Measurements from ENCODE around the gene TCF7L1. TPM values are rescaled to one million over a fixed set of nuclear protein-coding genes. Genes with fewer than 3 reads are reported as not detected.
A peak's percentile ranks its signal among the peaks of the same experiment; 100 is the strongest.
"Not testable (repeated sequence)": the region's sequence is repeated elsewhere in the genome, so short reads cannot be mapped to it uniquely, and the experiment has no call there.

The TCF7L1 gene
- total RNA-seq, 1 donor from 2014 or later: 9.3 TPM

DNA sequence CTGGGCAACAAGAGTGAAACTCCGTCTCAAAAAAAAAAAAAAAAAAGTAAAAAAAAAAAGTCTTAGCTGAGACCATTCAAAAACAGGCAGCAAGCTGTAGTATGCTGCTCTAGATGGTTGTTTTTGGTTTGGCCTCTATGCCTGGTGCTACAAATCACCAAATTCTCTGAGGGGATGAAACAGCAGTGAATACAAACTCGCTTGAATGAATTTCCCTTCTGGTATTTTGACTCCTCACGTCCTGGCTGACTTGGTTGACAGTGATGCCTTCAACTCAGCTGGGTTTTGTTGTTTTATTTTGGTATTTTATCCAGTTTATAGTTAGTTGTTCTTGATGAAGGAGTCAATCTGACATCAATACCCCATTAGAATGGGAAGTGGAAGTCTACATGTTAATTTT is 3.3 kb upstream of the TCF7L1 start:
- DNase-seq (ENCODE audit: missing footprints) (no peak), ATAC-seq (no peak)
- intact Hi-C loops (cut with DNase I): loop anchor here (5.0 kb wide), 1 partner anchor 47 kb away; no protein-coding TSS in a partner anchor

DNA sequence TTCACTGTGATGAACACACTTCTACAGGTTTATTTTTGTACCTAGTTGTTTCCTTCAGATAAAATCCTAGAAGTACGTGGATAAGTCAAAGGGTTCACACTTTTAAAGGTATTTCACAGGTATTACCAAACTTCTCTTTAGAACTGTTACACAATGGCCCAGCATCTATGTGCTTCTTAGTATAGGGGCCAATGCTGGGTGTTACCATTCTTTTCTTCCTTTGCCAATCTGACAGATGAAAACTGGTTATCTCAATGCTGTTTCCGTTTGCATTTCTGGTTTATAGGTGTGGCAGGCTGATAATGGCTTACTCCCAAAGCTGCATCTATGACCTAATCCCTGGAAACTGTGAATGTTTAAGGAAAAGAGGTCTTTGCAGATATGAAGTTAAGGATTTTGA is 2.8 kb upstream of the TCF7L1 start:
- ATAC-seq (no peak), DNase-seq (ENCODE audit: missing footprints) (no peak)
- intact Hi-C loops (cut with DNase I): loop anchor here (5.0 kb wide), 1 partner anchor 47 kb away; no protein-coding TSS in a partner anchor

DNA sequence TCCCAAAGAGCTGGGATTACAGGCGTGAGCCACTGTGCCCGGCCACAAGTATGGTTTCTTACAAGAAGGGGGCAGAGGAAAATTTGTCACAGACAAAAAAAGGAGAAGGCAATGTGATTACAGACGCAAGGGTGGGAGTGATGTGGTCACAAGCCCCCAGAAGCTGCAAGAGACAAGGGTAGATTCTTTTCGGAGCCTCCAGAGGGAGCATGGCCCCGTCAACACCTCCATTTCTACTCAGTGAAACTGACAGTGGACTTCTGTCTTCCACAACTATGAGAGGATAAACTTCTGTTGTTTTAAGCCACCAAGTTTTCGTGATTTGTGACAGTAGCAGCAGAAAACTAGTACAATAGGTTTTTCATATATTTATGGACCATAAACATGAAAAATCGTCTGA is 2.1 kb upstream of the TCF7L1 start:
- intact Hi-C loops (cut with DNase I): loop anchor here (5.0 kb wide), 1 partner anchor 46 kb away; no protein-coding TSS in a partner anchor
- DNase-seq (ENCODE audit: missing footprints): no peak
- ATAC-seq: no peak

DNA sequence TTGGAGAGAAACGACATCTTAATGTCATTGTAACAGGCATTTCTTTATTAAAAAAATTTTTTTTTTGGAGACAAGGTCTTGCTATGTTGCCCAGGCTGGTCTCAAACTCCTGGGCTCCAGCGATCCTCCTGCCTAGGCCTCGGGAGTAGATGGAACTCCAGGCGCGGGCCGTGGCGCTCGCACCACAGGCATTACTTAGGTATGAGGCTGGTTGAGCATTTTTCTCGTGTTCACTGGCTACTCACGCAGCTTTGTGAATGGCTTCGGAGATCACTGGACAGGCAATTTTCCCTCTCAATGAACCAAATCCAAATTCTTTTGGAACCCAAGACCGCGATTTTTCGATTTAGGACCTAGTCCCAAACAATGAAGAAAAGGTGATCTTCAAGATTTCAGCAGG is 795 bp upstream of the TCF7L1 start:
- intact Hi-C loops (cut with DNase I): loop anchor here (2.0 to 5.0 kb wide), 3 partner anchors 45 to 112 kb away; no protein-coding TSS in a partner anchor
- ATAC-seq: no peak
- DNase-seq (ENCODE audit: missing footprints): no peak

DNA sequence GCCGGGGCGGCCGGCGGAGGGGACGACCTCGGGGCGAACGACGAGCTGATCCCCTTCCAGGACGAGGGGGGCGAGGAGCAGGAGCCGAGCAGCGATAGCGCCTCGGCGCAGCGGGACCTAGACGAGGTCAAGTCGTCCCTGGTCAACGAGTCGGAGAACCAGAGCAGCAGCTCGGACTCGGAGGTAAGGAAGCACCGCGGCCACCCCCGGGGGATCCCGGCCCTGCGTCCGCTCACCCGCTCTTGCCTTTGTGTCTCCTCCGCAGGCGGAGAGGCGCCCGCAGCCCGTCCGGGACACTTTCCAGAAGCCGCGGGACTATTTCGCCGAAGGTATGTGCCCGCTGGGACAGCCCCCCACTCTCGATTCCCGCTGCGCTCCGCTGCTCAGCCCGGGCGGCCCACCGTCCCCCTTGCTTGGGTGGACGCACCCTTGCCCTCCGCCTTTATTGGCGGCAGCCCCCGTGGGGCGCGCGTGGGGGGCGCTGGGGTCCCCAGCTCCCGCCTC is 611 bp downstream of the TCF7L1 start:
- ATAC-seq (no peak), DNase-seq (ENCODE audit: missing footprints) (no peak)
- intact Hi-C loops (cut with DNase I): loop anchor here (1.0 to 5.0 kb wide), 4 partner anchors 43 to 151 kb away; no protein-coding TSS in a partner anchor

DNA sequence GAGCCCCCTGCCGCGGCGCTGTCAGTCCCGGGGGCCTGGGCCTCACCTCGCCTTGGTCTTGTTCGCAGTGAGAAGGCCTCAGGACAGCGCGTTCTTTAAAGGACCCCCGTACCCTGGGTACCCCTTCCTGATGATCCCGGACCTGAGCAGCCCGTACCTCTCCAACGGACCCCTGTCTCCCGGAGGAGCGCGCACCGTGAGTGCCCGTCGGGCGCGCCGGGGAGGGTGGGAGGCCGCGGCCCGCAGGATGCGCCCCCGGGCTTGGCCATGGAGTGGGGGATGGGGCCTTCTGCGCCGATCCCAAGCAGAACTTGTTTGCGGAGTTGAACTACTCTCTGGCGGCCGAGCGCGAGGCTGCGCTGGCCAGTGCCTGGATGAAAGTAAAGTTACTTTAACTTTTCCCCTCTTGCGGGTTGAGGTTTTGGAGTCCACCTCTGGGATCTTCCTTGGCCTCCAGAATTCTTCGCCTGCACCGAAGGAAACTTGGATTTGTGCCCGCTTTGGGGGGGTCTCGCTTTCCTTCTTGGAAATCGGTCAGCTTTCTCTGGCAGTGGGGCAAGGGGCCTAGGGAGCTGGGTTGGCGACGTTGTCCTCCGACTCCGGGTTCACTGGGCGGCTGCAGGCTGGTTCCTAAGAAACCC is 1.2 kb downstream of the TCF7L1 start:
- peak; percentile 75 for DNase-seq (ENCODE audit: missing footprints)
- ATAC-seq: no peak
- intact Hi-C loops (cut with DNase I): loop anchor here (5.0 kb wide), 1 partner anchor 43 kb away; no protein-coding TSS in a partner anchor

DNA sequence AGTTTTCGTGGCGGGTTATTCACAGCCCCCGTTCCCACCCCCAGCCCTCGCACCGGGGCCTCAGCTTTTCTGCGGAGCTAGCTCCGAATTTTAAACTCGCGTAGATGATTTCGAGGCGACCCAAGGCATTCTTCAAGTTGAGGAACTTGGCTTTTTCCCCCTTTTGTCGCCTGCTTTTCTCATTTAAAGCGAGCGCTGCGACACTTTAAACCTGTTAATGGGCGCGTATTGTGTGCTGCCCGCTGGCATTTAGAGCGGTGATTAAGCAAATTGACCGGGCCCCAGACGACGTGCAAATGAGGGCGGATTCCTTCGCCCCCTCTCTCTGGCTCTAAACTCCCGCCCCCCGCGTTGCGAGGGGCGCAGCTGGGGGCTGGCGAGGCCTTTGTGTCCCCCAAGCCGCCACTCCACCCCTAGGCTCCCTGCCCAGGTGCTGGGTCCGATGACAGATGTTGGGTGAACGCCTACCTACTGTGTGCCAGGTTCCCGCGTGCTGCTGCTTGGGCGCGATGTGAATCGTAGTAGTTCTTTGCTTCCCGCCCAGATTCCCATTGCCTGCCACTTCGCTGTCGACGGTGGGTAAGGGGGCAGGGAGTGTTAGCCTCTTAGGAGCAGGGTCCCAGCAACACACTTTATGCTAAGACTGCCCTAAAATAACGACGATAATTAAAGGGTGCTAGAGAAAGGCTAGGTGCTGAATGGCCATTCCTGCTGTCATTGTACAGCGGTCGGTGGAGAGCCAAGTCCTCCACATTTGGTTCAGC is 1.9 kb downstream of the TCF7L1 start:
- ATAC-seq: no peak
- DNase-seq (ENCODE audit: missing footprints): no peak
- intact Hi-C loops (cut with DNase I): loop anchor here (5.0 kb wide), 1 partner anchor 42 kb away; no protein-coding TSS in a partner anchor

DNA sequence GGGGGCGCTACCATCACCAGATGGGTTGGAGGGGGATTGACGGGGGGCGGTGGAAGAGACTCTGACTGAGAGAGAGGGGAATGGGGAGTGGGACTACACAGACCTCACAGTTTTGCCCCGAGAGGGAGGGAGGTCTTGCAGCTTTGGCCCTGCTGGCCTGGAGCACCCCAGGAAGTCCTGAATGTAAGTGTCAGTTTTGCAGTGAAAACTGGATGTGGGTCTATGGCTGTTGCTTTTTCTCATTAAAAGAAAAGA is 2.4 kb downstream of the TCF7L1 start:
- ATAC-seq (no peak), DNase-seq (ENCODE audit: missing footprints) (no peak)
- intact Hi-C loops (cut with DNase I): no loop called here

DNA sequence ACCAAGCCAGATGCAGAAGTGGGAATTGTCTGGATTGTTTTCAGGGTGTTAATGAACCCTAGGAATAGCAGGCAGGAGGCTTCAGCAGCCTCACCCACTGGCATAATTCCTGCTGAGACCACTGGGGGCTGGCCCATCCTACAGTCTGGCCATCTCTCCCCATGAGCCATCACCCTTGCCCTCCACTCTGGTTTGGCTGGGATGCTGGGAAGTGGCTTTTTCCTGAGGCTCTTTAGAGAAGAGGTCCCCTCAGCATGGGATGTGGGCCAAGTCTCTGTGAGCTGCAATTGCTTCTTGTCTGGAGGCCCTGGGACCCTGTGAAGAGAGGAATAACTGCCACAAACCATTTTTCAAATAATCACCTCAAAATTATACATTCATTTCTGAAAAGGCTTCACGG is 4.0 kb downstream of the TCF7L1 start:
- intact Hi-C loops (cut with DNase I): no loop called here
- ATAC-seq (no peak), DNase-seq (ENCODE audit: missing footprints) (no peak)

DNA sequence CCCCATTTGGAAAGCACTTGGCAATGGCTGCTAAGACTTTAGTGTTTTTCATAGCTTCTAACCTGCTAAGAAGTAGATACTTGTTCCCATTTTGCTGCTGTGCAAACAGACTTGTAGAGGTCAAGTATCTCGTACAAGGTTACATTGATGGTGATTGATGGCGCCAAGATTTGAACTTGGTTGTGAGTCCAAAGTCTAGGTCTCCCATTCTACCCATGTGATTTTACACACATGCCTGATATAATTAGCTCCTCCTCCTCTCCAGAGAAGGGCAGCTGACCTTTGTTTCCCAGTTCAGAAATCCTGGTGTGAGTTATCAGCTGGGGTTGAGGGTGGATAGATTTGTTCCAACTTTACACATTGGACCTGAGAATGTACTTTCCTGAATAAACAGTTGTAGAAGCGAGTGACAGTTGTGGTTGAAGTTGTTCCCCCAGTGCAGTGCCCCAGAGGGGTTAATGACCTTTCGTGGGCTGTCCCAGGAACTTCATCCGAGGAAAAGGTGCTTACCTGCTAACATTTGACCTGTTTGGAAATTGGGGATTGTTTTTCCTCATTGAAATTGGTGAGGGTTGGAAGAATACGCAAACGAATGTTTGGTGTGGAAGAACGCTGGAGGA is 10.4 kb downstream of the TCF7L1 start:
- intact Hi-C loops (cut with DNase I): no loop called here
- DNase-seq (ENCODE audit: missing footprints): no peak
- no peak for ATAC-seq

DNA sequence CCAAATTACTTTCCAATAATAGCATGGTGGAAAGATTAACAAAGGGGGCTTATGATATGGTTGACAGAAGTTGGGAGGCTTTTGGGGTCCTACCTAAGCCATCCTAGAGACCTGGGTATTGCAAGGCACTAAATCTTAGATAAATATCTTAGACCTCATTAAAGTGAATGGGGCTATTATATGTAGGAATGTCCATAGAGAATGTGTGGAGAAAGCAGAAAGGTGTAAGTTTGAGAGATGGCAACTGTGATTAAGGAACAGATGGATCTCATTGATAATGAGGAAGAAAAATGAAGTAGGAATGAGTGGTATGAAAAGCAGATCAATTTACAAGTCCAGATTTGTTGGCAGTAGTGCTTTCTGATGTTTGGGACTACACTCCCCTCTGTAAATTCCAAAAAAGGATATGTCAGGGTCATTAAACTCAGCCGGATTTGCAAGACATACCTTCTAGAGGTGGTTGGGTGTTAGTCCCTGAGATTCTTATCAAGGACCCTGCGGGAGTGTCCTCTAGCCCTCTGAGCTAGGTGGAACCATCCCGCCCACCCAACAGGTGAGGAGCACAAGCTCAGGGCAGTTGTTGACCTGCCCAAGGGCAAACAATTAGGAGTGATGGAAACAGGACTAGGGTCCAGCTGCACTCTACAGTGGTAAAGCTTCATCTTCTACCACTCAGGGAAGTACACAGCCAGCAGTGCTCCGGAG is 12.1 kb downstream of the TCF7L1 start:
- ATAC-seq: no peak
- no peak for DNase-seq (ENCODE audit: missing footprints)
- intact Hi-C loops (cut with DNase I): no loop called here

DNA sequence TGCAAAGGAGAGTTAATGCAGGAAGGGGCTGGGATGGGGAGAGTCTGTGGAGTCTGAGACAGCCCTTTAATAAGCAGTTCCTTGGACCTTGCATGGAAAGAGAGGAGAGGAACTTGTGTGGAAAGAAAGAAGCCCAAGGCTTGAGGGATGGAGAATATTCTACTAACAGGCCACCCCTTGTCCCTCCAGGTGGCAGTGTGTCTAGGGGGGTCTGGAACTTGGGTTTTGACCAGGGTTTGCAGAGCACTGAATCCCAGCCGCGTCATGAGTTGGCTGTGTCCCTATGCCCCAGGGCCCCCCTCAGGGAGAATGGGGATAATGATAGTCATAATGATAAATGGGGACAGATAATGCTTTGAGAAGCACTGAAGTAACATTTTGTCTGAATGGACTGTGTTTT is 15.0 kb downstream of the TCF7L1 start:
- intact Hi-C loops (cut with DNase I): no loop called here
- DNase-seq (ENCODE audit: missing footprints) (no peak), ATAC-seq (no peak)

DNA sequence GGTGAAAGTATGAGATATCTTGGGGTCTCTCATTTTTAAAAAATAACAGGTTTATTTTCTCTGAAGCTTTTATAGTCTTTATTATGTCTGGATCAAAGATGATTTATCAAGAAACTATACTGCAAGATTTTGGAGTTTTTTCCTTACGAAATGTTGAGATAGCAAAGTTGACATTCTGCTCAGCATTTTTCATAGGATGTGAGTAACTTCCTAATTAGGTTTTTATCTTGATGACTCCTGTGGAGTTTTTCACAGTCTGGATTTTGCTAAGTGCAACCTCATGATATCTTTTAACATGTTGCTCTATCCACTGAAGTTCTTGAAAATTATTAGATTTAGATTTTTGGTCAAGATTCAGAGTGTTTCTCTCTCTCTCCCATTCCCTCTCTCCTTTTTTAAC is 17.8 kb downstream of the TCF7L1 start:
- DNase-seq (ENCODE audit: missing footprints): no peak
- intact Hi-C loops (cut with DNase I): no loop called here
- no peak for ATAC-seq

DNA sequence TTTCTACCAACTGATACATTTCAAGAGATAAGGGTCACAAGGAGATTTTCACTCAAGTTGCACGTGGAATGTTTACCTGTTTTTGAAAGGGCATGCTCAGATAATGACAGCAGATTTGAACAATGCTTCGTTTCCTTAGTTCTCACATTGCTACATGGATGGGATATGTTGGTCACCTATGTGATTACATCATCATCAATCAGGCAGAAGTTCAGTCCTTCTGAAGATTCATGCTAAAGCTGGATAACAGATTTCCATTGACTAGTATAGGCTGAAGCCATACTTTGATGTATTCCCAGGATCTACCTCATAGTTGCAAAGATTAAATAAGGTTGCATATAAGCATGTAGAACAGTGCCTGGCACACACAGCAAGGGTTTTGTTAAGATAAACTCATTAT is 19.7 kb downstream of the TCF7L1 start:
- no peak for DNase-seq (ENCODE audit: missing footprints)
- no peak for ATAC-seq

DNA sequence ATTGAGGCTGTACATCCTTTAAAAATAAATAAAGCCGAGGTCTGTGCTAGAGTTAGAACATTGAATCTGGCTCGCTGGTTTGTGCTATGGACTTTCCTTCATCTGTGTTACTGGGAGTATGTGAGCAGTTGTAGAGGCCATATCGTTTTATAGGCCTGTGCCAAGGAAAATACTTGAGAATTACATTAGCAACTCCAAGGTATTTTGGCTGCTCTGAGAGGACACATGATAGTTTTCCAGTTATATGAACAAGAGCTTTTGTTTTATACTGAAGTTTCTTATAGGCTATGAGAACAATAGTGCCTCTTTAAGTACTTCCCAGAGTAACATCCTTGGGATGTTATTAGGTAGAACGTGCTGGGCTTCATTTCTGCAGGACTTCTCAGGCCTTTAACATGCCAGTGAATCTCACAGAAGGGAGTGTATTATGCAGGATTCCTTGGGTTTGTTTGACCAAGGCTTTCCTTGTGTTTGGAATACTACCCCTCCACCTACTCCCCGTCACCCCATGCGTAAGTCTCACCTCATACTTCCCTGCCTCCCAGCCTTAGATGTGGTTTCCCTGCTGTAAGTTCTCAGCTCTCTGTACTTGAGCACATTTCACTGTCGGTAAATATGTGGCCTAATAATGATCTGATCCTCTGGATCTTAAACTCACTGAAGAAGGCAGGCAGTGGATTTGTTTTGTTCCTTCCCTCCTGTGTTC is 21.0 kb downstream of the TCF7L1 start:
- DNase-seq (ENCODE audit: missing footprints) (no peak), ATAC-seq (peak; percentile 42)
- intact Hi-C loops (cut with DNase I): no loop called here

More for the DNA sequence above, 19.7 kb downstream of the TCF7L1 start:
- intact Hi-C loops (cut with DNase I): no loop called here

DNA sequence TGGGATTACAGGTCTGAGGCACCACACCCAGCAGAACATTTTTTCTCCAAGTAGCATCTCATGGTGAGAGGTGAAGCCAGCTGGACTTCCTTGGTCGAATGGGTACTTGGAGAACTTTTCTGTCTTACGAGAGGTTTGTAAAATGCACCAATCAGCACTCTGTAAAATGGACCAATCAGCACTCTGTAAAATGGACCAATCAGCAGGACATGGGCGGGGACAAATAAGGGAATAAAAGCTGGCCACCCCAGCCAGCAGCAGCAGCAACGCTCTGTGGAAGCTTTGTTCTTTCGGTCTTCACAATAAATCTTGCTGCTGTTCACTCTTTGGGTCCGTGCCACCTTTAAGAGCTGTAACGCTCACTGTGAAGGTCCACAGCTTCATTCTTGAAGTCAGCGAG is 21.9 kb downstream of the TCF7L1 start:
- ATAC-seq; intact Hi-C loops (cut with DNase I); DNase-seq (ENCODE audit: missing footprints): not testable (repeated sequence)

DNA sequence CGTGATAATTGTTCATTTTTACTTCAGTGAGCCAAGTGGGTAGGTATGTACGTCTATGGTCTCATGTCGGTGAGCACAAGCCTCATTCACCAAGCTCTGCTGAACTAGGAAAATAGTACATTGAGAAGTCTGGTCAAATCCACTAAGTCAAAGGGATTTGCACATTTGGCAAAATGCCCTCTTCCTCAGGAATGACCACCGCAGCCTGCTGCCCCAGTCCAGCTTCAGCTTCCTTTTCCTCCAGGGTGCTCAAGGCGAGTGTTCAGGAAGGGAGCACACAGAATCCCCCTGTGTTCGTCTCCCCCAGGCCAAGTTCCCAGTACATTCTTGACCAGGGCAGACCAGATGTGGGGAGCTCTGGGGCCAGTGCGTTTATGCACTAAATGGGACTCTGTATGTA is 23.0 kb downstream of the TCF7L1 start:
- DNase-seq (ENCODE audit: missing footprints): no peak
- intact Hi-C loops (cut with DNase I): no loop called here
- ATAC-seq: no peak

DNA sequence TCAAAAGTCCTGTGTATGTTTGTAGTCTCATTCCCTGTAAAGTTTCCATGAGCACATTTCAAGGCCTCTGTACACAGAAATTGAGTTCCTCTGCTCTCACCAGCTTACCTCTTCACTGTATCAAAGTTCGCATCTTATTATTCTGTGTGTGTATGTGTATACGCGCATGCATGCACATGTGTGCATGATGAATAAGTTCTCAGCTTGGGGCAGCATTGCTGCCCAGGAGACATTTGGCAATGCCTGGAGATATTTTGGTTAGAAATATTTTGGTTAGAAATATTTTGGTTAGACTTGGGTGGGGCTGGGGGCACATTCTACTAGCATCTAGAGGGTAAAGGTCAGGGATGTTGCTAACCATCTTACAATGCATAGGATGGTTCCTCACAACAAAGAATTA is 23.4 kb downstream of the TCF7L1 start:
- intact Hi-C loops (cut with DNase I): no loop called here
- DNase-seq (ENCODE audit: missing footprints): no peak
- no peak for ATAC-seq

DNA sequence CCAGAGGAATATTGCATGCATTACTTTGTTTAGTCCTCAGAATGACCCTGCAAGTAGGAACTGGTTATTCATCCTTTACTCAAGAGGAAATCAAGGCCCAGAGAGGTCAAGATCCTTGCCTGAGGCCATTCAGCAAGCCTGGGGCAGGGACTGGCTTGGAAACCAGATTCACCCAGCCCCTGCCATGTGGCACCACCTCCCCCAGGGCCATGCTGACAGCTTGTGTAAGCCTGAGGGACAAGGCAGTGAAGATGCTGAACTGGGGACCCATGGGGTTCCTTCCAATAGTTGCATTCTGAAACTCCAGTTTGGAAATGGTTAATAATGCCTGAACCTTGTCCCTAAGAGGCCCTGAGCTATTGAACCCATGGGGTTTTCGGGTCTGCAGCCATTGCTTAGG is 24.2 kb downstream of the TCF7L1 start:
- intact Hi-C loops (cut with DNase I): no loop called here
- DNase-seq (ENCODE audit: missing footprints): no peak
- no peak for ATAC-seq
